ENCODE measurements around the gene SHKBP1. TPM values are rescaled to one million over a fixed set of nuclear protein-coding genes. Genes with fewer than 3 reads are reported as not detected.
"Not testable (repeated sequence)": the region's sequence is repeated elsewhere in the genome, so short reads cannot be mapped to it uniquely, and the experiment has no call there.

Gene SHKBP1
- total and polyA plus RNA-seq, 10 of the 15 experiments (the other 5 are each of a cell fraction or from before 2014, with no cell fraction given), result 2.3 to 123 (median 67.0) TPM

DNA sequence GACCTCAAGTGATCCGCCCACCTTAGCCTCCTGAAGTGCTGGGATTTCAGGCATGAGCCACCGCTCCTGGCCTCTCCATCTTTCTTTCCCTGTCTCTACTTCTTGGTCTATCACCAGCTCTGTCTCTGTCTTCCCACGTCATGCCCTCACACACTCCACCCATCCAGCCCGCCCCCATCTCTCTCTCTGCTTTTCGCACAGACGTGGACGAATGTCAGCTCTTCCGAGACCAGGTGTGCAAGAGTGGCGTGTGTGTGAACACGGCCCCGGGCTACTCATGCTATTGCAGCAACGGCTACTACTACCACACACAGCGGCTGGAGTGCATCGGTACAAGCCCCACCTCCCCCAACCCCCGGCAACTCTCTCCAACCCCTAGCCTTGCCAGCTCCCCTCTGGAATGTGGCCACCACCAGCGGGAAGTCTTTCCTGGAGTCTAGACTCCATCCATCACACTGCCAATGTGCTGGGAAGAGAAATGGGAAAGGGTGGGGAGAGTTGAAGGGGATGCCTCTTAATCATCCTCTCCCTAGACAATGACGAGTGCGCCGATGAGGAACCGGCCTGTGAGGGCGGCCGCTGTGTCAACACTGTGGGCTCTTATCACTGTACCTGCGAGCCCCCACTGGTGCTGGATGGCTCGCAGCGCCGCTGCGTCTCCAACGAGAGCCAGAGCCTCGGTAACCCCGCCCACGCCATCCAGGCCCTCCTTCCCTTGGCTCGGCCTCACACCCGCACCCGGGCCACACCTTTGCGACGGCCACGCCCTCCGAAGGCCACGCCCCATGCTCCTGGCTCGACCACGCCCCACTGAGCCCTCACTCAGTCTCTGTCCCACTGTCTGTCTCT is 47.0 kb downstream of the SHKBP1 start (continued):
- no peak for TF ChIP-seq ZBTB33 (IDR thresholded peaks at IDR 0.05)
- TF ChIP-seq ATF3 (IDR thresholded peaks at IDR 0.05; ENCODE audit: borderline replicate concordance, extremely low read depth, low read depth, low read length), result no peak
- TF ChIP-seq PML (IDR thresholded peaks at IDR 0.05; ENCODE audit: low read length), result no peak
- TF ChIP-seq ZBED1 (IDR thresholded peaks at IDR 0.05; ENCODE audit: borderline replicate concordance), result no peak
- TF ChIP-seq KDM1A (IDR thresholded peaks at IDR 0.05; ENCODE audit: borderline replicate concordance), result no peak

- POLR2A ChIA-PET, result interaction anchor here (0.6 kb wide), 1 partner anchor 233 kb away, joined by 3 read pairs; no protein-coding TSS in a partner anchor
- H3K36me3 ChIP-seq (ENCODE audit: control insufficient read depth in 2 of 2, insufficient read depth in 2 of 2, low read length in 1 of 2); H2AFZ ChIP-seq (ENCODE audit: control insufficient read depth, low read depth, low read length); H3K9me3 ChIP-seq (replicated peaks; ENCODE audit: control insufficient read depth, insufficient read depth, low read length); H3K4me1 ChIP-seq (ENCODE audit: control insufficient read depth, insufficient read depth, low read length); H3K9ac ChIP-seq (ENCODE audit: control insufficient read depth, insufficient read depth, low read length); ATAC-seq; DNase-seq (ENCODE audit: low read depth, low spot score); in situ Hi-C loops (cut with MboI); H3K27me3 ChIP-seq (replicated peaks in 1 of 2; ENCODE audit: control insufficient read depth in 2 of 2, insufficient read depth in 2 of 2, low read length in 1 of 2); intact Hi-C loops (cut with micrococcal nuclease; ENCODE audit: unreplicated experiment); RAD21 ChIA-PET (ENCODE audit: unreplicated experiment); BruUV-seq (replicated peaks); H3K79me2 ChIP-seq (ENCODE audit: control insufficient read depth, insufficient read depth, low read length); H3K27ac ChIP-seq (ENCODE audit: control insufficient read depth, insufficient read depth); H3K4me3 ChIP-seq; H4K20me1 ChIP-seq (ENCODE audit: control insufficient read depth, insufficient read depth); H3K4me2 ChIP-seq (ENCODE audit: control insufficient read depth, insufficient read depth); FAIRE-seq: not testable (repeated sequence)
- 86% methylated on average over 14 of the region's 14 CpGs for WGBS (ENCODE audit: insufficient coverage, insufficient replicate concordance, low lambda C conversion rate, missing lambda C conversion rate)
- SMC1A ChIA-PET (ENCODE audit: uncharacterized antibody, unreplicated experiment), result interaction anchor here (1.7 kb wide), 1 partner anchor 10 kb away, joined by 5 read pairs; no protein-coding TSS in a partner anchor
- CTCF ChIA-PET, result interaction anchor here (2.9 kb wide), 1 partner anchor 10 kb away, joined by 18 read pairs; no protein-coding TSS in a partner anchor
Observed at GRCh38 chr19:40624369-40625153, 47.9 kb downstream of the SHKBP1 start.
